Body of pancreas (tissue), 4 donors: ENCODE results near the gene ERRFI1.

Experiments
- CTCF ChIP-seq, 7 experiments: fragments of 450-650 bp in 4 of 7; fragments of 200-600 bp in 3 of 7; sonication (generic) in 3 of 7; IDR thresholded peaks; one replicate each; pipeline ENCODE4 v1.5.1; 2016 to 2019; ENCODE audit warnings: antibody characterized with exemption in 7 of 7
- POLR2A ChIP-seq, 3 donors: fragments of 450-650 bp; IDR thresholded peaks; one replicate each; pipeline ENCODE4 v1.6.1; 2016; ENCODE audit warnings: antibody characterized with exemption in 3 of 3, mild to moderate bottlenecking in 2 of 3

DNA sequence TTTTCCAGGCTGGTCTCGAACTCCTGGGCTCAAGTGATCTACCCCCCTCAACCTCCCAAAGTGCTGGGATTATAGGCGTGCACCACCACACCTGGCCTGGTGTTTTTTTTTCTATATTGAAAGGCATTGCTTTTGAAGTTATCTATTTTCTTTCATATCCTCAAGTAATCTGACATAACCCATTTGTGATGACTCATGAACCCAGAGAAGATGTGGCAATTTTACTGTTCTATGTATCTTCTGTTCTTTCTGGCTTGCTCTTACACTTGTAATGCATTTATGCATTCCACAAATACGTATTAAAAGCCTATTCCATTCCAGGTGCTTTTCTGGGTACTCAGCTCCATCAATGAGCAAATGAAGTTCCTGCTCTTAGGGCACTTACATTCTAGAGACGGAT is 29.9 kb upstream of the ERRFI1 start:
- TF ChIP-seq CTCF (IDR thresholded peaks at IDR 0.05) (no peak), POLR2A (IDR thresholded peaks at IDR 0.05) (no peak)
